ENCODE data around the gene TFF1.

DNA sequence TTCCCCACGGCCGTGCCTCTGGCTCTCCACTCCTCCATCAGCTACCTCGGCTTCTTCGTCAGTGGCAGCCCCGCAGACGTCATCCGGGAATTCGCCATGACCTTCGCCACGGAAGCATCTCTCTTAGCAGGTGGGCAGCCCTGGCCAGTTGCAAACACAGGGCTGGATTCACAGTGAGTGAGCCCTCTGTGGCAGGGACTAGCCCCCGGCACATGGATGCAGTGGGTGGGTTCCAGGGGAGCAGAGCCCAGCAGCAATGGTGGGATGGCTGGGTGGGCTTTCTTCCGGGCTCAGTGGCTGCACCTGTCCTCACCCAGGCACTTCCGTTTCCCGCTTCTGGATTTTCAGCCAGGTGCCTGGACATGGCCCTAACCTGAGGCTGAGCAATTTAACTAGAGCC lies 46.8 kb upstream of the TFF1 start:
- TF ChIP-seq CTCF (IDR thresholded peaks at IDR 0.05; ENCODE audit: low read length) (no peak), EZH2 (optimal IDR thresholded peaks at IDR 0.05; ENCODE audit: low read depth, low read length) (no peak), EZH2phosphoT487 (IDR thresholded peaks at IDR 0.05; ENCODE audit: low read length) (no peak)
